NCI-H128 (cell line): ENCODE data around the gene NINL.
A peak's percentile ranks its signal among the peaks of the same experiment; 100 is the strongest.
"Not testable (repeated sequence)": the region's sequence is repeated elsewhere in the genome, so short reads cannot be mapped to it uniquely, and the experiment has no call there.

Source experiments
- DNase-seq: peaks from one replicate; lab custom pipeline; 2025; ENCODE audit not compliant: unreplicated experiment; lab: John Stamatoyannopoulos, UW

NINL gene

DNA sequence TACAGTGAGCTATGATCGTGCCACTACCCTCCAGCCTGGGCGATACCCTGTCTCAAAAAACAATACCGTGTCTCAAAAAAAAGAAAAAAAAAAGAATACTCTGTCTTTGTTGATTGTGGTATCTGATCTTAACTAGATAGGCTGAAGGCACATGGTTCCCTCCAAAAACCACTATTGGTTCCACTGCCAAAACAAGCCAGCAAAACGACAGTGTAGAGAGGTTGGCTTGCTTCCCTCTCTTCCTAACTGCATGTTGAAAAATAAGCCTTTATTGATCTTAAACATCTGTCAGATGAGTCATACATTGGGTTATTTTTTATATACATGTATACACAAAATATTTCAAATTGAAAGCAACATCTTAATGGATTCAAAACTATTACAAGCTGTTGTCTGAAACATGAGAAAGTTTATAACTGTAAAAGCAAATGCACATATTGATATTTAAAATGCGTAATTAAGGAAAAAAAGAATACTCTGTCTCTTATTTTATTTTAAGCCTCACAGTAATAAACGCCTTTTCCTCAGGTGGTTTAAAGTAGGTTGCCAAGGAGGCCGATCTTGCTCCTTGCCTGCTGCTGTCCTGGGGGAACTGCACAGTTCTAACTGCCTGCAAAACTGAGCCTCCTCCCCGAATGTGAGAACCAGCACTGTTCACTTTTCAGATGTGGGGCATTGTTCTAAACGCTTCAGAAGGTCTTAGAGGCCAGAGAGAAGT is 7.0 kb upstream of the NINL start:
- DNase-seq = no peak

DNA sequence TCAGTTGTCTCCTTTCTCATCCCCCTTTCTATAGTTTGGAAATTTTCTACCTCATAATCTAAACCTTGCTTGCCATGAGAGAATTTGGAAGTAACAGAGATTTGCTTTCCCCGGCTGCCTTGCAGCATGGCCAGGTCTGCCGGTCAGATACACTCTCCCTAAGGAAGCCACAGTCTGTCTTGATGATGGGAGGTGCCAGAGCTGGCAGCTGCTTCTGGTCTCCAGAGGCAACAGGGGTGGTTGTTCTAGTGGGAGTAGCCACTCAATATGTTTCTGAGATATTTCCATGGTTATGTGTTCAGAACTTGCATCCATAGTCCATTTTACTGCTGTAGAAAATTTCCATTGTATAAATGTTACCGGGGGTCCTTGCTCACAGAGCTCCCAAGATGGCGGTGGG is 5.4 kb upstream of the NINL start:
- DNase-seq = not testable (repeated sequence)

DNA sequence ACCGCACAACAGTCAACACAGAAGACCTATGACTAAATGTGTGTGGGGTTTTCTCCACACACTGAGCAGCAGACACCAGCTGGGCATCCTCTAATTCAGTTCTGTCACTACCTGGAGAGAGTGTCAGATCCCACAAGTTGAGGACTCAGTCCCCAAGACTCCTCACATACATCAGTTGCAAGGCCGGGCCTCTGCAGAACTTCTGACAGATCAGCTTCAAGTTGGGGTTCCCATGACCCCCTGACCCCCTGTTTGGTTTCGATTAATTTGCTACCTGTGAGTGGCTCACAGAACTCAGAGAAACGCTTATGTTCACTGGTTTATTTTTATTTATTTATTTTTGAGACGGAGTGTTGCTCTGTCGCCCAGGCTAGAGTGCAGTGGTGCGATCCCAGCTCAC is 3.2 kb upstream of the NINL start:
- DNase-seq = no peak

DNA sequence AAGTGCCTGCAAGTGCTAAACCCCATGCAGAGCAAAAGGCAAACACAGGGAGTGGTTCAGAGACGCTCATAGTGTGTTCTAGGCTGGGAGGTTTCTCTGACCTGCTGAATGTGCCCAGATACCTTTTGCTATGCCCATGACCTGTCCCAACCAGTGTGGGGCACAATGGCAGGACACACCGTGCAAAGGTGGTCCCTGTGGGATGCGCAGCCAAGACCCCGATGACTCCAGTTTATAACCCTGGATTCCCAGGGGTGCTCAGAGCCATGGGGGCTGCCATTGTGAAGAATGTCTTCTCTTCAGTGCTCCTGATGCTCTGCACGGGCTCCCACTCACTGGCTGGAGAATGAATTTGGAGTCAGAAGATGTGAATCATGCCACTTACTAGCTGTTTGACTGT is 2.2 kb upstream of the NINL start:
- no peak for DNase-seq

DNA sequence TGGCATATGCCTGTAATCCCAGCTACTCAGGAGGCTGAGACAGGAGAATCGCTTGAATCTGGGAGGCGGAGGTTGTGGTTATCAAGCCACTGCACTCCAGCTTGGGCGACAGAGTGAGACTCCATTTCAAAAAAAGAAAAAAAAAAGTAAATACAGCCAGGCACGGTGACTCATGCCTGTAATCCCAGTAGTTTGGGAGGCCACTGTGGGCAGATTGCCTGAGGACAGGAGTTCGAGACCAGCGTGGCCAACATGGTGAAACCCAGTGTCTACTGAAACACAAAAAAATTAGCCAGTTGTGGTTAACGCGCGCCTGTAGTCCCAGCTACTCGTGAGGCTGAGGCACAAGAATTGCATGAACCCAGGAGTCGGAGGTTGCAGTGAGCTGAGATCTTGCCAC is 1.5 kb upstream of the NINL start:
- no peak for DNase-seq

DNA sequence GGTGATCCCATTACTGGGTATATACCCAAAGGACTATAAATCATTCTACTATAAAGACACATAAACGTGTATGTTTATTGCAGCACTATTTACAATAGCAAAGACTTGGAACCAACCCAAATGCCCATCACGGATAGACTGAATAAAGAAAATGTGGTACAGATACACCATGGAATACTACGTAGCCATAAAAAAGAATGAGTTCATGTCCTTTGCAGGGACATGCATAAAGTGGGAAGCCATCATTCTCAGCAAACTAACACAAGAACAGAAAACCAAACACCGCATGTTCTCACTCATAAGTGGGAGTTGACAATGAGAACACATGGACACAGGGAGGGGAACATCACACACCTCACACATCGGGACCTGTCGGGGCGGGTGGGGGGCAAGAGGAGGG is 1.7 kb downstream of the NINL start:
- not testable (repeated sequence) for DNase-seq

DNA sequence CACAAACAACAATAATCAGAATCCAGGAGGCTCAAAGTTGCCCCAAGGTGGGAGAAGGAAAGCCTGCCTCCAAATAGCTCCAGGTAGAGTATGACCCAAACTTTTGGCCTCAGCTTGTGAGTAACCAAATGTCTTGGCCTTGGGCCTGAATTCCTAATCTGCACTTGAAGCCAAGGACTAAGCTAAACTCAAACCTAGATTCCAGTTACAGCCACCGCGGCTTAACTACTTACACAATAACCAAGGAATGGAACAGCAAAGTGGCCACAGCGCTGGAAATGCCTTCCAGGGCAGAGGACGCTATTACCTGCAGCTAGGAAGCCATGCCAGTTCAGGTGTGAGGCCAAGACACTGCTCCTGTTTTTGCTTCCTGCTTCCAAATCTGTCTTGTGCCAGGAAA is 4.6 kb downstream of the NINL start:
- DNase-seq = no peak

DNA sequence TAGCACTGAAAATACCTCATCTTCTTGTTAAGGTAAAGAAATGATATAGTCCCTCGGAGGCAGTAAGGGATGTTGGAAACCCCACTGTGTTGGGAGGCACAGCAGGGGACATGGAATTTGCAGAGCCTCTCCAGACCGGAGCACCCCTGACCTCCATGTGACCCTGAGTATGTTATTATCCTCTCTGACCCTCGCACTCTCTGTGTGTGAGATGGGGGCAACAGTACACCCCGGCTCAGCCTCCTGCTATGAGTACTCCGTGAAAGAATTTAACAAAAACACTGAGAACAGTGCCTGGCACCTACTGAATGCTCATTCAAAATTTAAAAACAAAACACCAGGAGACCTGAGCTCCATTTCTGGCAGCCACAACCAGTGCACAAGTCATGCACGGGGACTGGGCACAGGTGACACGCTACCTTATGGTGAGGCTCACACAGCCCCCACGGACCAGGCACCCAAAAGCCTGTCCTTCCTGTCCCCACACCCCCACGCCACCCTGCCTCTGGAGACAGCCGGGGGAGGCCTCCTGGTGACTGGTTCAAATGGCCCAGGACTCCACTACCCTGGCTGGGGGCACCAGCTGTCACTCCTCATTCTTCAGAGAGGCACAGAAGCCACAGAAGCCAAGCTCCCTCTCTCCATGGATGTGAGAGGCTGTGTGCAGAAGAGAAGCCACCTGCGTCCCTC is 6.1 kb downstream of the NINL start:
- no peak for DNase-seq

DNA sequence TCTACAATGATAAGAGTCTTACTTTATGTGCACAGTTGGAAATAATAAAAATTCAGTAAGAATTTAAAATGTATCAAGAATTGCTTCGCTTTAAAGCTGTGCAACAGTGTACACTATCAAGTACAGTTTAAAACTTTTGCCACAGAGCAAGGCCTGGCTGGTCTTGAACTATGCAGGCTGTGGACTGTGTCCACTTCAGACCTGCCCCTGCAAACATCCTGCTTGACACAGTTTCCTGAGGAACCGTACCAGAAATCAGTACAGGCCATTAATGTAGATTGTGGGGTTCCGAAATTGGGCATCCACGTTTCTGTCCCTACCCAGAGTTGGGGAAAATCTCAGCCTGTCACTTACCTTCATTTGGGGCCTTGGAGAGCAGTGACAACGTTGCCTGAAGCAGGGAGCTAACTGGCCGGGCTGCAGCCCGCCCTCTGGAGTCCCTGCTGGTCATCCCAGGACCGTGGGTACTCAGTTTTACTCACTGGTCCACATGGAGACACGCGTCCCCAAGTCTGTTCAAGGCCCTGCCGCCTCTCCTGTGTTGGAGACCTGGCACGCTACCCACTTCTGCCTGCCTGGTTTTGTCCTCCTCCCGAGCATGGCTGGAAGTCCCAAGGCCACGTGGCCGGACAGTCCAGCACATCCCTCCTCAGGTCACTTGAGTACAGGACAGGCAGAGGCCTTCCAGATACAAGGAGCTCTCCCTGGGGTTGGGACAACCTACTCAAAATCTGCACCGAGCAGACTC is 8.4 kb downstream of the NINL start:
- DNase-seq = no peak

DNA sequence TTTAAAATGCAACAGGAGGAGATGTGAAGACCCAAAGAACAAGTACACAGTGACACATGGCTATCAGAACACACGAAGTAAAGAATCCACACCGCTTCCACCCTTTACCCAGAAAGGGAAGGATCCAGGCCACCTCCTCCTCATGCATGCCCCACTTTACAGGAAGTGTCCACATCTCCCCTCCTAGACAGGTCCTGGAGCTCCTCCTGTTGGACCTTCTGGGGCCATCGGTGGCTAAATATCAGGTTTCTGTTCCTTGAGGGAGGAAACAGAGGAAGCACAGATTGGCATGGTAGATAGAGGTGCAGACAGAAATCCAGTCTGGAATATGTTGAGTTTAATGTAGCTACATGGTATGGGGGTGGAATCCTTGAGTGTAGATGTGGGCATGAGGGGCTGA is 10.9 kb downstream of the NINL start:
- DNase-seq = no peak

DNA sequence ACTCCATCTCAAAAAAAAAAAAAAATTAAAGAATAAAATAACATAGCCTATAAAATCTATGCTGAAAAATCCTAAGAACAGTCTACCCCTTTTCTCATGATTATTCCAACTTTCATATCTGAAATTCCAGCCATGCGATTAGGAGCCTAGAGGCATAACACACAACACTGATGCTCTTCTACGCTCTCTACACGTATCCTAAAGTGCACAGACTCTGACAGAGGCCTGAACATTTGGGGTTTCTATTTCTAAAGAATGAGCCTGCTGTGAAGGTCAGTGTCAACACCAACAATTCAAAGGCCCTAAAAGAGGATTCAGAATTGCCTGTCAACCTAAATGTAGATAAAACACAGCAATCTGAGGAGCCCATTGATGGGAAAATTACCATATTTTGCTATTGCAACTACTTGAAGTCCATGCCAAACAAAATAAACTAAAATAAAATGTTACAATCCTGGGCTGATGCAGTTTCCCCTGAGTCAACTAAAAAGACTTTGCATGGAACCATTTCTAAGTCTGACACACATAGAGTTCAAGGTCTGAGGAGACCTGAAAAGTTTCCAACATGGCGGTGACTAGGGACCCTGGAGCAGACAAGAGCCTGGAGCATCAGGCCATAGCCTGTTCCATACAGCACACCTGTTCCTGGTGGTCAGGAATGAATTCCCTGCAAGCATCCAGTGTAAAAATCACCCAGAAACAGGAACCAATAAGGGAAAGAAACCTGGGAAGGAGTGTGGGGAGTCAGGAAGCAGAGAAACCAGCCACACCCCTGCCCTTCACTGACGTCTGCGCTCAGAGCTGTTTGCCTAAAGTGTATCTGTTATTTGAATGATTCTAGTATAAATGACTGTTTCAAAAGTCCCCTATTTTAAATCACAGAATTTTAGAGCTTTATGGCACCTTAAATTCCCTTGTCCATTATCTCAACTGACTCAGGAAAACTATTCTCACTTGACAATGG is 11.8 kb downstream of the NINL start:
- no peak for DNase-seq

DNA sequence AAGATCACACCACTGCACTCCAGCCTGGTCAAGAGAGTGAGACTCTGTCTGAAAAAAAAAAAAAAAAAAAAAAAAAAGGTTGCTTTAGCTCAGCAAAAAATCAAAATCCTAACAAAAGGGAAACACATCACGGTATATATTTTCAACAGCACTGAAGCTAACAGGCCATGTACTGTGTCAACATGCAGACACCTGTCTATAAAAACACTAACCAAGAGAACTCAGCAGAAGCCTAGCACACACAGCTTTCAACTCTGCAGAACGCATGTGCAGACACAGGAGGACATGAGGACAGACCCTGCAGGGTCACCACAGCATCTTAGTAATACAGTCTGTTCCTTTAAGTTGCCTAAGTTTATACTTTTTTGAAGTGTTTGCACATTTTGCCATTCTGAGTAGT is 13.5 kb downstream of the NINL start:
- DNase-seq = no peak

DNA sequence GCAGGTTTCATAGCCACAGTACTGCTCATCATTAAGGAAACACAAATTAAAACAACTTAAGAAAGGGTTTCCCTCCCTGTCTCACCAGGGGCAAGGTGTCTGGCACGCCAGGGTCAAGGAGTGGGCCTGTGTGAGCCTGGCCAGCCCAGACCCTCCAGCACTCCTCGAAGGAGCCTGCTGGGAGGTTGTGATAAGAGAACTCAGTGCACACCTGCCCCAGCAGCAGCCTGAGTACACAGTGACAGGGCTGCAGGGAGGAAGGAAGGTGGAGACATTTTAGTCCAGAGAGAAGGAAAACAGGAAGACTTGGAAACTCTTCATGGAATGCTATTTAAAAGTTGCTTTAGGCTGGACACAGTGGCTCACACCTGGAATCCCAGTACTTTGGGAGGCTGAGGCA is 14.1 kb downstream of the NINL start:
- DNase-seq = no peak

DNA sequence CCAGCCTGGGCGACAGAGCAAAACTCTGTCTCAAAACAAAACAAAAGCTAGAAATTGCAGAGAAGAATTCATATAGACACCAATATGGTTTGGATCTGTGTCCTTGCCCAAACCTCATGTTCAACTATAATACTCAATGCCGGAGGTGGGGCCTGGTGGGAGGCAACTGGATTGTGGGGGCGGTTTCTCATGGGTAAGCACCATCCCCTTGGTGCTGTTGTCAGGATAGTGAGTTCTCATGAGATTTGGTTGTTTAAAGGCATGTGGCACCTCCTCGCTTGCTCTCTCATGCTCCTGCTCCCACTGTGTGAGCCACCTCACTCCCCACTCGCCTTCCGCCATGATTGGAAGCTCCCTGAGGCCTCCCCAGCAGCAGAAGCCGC is 15.2 kb downstream of the NINL start:
- no peak for DNase-seq

DNA sequence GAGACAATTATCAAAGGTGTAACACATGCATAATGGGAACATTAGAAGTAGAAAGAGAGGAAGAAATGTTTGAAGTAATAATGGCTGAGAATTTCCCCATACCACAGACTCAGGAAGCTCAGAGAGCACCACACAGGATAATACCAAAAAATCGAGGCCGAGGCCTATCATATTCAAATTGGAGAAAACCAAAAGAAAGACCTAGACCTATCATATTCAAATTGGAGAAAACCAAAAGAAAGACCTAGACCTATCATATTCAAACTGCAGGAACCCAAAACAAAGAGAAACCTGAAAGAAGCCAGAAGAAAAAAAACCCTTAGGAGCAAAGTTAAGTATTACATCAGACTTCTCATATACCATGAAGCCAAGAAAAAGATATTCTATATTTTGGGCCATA is 18.0 kb downstream of the NINL start:
- no peak for DNase-seq

DNA sequence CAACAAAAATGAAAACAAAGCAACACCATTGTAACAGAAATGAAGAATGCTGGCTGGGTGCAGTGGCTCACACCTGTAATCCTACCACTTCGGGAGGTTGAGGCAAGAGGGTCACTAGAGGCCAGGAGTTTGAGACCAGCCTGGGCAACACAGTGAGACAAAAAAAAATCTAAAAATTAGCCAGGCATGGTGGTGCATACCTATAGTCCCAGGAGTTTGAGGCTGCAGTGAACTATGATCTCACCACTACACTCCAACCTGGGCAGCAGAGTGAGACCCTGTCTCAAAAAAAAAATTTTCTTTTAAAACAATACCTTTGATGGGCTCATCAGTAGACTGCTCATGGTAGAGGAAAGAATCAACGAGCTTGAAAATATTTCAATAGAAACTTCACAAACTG is 18.5 kb downstream of the NINL start:
- DNase-seq = no peak

DNA sequence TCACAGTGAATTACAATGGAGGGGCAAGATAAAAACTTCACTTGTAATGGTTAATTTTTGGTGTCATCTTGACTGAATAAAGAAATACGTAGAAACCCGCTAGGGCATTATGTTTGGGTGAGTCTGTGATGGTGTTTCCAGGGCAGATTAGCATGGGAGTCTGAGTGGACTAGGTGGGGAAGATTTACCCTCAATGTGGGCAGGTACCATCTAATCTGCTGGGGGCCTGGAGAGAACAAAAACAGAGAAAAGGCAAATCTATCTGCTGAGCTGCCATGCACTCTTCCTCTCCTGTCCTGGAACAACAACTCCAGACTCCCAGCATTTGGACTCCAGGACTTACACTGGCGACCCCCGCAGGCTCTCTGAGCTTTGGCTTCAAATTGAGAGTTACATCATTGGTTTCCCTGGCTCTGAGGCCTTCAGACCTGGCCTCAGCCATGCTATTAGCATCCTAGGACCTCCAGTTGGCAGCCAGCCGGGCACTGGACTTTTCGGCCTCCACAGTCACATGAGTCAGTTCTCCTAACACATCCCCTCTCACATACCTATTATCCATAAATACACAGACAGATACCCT is 19.7 kb downstream of the NINL start:
- no peak for DNase-seq

DNA sequence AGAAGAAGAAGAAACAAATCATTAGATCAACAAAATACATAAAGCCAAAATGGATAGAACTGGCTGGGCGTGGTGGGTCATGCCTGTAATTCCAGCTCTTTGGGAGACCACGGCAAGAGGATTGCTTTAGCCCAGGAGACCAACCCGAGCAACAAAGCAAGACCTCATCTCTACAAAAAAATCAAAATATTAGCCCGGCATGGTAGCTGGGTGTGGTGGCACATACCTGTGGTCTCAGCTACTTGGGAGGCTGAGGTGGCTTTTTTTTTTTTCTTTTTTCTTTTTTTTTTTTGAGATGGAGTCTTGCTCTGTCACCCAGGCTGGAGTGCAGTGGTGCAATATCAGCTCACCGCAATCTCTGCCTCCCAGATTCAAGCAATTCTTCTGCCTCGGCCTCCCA is 21.5 kb downstream of the NINL start:
- no peak for DNase-seq

DNA sequence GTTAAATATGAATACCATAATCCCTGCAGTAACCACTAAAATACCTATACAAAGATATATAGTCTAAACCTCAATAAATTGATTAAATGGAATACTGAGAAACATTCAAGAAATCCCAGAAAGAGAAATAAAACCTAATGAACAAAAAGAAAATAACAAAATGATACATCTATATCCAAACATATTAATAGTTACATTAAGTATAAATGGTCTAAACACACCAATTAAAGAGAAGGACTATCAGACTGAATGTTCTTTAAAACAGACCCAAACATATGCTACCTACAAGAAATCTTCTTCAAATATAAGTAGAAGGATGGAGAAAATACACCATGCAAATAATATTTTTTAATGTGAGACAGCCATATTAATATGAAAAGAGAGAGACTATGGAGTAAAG is 22.0 kb downstream of the NINL start:
- no peak for DNase-seq

DNA sequence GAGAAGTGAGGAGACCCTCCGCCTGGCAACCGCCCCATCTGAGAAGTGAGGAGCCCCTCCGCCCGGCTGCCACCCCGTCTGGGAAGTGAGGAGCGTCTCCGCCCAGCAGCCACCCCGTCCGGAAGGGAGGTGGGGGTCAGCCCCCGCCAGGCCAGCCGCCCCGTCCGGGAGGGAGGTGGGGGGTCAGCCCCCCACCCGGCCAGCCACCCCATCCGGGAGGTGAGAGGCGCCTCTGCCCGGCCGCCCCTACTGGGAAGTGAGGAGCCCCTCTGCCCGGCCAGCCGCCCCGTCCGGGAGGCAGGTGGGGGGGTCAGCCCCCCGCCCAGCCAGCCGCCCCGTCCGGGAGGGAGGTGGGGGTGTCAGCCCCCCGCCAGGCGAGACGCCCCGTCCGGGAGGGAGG is 23.6 kb downstream of the NINL start:
- not testable (repeated sequence) for DNase-seq

DNA sequence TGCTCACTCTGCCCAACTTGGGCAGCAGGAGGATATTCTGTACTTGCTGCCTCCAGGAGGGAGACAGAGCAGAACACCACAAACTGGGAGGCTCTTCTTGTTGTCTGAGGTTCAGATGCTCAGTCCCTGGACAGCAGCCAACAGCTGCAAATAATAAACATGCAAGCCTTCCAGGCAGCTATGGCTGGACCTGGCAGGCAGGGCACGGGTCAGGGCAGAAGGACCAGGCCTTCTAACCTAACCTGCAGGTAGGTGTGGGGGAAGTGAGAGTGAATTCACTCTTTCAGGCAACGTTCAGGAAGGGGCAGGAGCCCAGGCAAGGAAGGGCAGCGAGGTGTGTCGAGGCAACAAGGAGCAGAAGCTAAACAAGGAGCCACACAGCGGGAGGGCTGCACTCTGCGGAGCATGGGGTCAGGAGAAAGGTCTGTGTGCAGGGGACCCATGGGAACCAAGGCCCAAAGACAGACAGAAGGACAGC is 31.5 kb downstream of the NINL start:
- peak; percentile 2 for DNase-seq
